SJSA1 (cell line): ENCODE results near the gene CHDH. TPM values are rescaled to one million over a fixed set of nuclear protein-coding genes. Genes with fewer than 3 reads are reported as not detected.

Experiments used
- DNase-seq, 2 experiments: peaks; one replicate each; pipeline ENCODE4 v3.0.0-alpha.2; 2015 to 2020; ENCODE audit warnings: low spot score in 2 of 2, low read depth in 1 of 2
- H3K27ac ChIP-seq: fragments of 250-450 bp; sonication (Bioruptor Pico); 2 replicates; pipeline ENCODE4 v1.5.1; 2020; ENCODE audit warnings: mild to moderate bottlenecking, moderate library complexity
- H3K27me3 ChIP-seq: fragments of 250-450 bp; sonication (Bioruptor Pico); replicated peaks from 2 replicates; pipeline ENCODE4 v1.5.1; 2020; ENCODE audit warnings: mild to moderate bottlenecking, moderate library complexity
- H3K36me3 ChIP-seq: fragments of 250-450 bp; sonication (Bioruptor Pico); 2 replicates; pipeline ENCODE4 v1.5.1; 2020; ENCODE audit warnings: mild to moderate bottlenecking
- H3K4me1 ChIP-seq: fragments of 250-450 bp; sonication (Bioruptor Pico); replicated peaks from 2 replicates; pipeline ENCODE4 v1.6.1; 2021; ENCODE audit warnings: mild to moderate bottlenecking
- H3K4me3 ChIP-seq: fragments of 250-450 bp; sonication (Bioruptor Pico); 2 replicates; pipeline ENCODE4 v1.5.1; 2020; ENCODE audit warnings: mild to moderate bottlenecking
- H3K9me3 ChIP-seq: fragments of 250-450 bp; sonication (Bioruptor Pico); replicated peaks from 2 replicates; pipeline ENCODE4 v1.5.1; 2020; ENCODE audit warnings: mild to moderate bottlenecking
- total RNA-seq: library from RNA; depleted of rRNA; stranded (reverse); fragments of >200 nt; shearing (Covaris generic); gene quantifications from 2 replicates; pipeline ENCODE4 v1.2.3, GENCODE V29; 2014; rRNA removed

Gene CHDH
- total RNA-seq, 1 experiment from 2014 or later: not detected

DNA sequence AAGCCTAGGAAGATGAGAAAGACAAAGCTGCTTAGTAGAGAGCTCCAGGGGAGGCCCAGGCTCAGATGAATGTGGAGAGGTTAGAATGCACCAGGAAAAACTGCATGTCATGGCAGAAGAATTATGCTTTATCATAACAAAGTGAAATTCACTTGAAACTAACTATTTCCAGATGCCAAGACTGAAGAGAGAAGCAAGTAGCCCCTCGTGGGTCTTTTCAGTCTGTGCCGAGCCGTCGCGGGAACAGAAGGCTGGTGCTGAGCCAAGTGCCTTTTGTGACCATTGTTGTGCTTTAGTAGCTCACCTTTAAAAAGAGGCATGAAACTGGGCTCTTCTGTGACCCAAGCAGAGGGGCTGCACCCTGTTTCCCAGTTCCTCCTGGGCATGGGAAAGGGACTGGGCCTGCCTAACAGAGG lies 73.2 kb downstream of the CHDH start:
- DNase-seq: no peak
- H3K9me3 ChIP-seq: no peaks in the 10 kb centered on the region
- H3K4me3 ChIP-seq: no peak overlapping the region
- H3K27ac ChIP-seq: no peak overlapping the region
- H3K4me1 ChIP-seq: no peaks in the 10 kb centered on the region
- H3K36me3 ChIP-seq: no peaks in the 10 kb centered on the region
- no peaks in the 10 kb centered on the region; the same call in none of the 2 replicates for H3K27me3 ChIP-seq

DNA sequence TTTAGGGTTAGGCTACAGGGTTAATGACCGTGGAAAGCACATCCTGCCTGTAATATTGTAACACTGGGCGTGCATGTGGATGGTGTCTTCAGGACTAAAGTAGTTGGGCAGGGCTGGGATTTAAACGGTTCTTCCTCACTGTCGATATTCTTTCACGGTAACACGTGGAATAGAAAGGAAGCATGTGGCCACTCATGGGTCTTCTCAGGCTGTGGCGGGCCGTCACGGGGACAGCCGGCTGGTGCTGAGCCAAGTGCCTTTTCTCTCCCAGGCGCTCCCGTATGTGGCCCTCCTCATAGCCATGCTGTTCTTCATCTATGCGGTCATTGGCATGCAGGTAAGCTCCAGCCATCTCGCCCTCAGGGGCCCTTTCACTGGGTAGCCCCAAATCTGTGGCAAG lies 73.7 kb downstream of the CHDH start:
- Histone ChIP-seq H3K27ac (no peak overlapping the region), H3K27me3 (no peaks in the 10 kb centered on the region; the same call in none of the 2 replicates), H3K4me1 (no peaks in the 10 kb centered on the region), H3K9me3 (no peaks in the 10 kb centered on the region), H3K4me3 (no peak overlapping the region), H3K36me3 (no peaks in the 10 kb centered on the region)
- no peak for DNase-seq

DNA sequence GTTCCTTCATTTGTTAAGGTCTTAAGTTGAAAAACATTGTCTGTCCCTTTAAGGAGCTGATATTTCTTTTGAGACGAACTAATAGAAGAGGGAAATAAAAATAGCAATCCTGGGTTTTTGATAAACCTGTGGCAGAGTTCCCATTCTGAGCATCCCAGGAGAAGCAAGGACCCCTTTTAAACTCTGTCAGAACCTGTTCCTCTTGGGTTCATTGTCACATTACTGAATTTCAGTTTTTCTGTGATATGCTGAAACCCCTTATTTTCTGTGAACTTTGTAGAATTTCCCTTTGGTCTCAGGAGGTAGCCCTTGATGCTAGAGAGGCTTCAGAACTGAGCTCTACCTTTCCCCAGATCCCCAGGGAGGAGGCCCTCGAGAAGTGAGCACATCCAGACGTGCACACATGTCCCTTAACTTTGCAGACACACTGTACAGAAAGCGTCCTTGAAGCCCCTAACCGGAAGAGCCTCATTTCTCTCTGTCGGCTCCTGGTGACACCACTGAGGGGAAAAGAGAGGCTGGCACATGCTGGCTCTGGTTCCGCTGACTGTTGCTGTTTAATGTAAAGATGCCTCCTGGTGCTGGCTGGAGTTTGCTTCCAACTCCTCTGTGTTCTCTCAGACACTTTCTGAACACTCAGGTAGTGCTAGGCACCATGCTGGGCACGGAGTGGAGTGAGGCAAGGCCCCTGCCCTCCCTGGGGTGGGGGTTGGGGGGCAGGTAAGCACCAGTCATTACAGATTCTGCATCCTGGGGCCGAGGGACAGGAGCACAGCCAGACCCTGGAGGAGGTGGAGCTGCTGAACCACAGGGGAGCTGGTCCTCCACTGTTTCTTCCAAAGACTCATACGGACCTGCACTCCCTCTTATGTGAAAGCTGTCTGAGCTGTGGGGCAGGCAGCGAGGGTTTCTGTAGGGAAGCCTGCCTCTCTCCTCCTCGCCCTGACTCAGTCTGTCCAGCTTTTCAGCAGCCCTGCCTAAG lies 77.5 kb downstream of the CHDH start:
- no peaks in the 10 kb centered on the region for H3K9me3 ChIP-seq
- H3K36me3 ChIP-seq: no peaks in the 10 kb centered on the region
- H3K4me1 ChIP-seq: no peaks in the 10 kb centered on the region
- no peak for DNase-seq
- H3K27ac ChIP-seq: no peak overlapping the region
- H3K27me3 ChIP-seq: no peaks in the 10 kb centered on the region; the same call in none of the 2 replicates
- H3K4me3 ChIP-seq: no peak overlapping the region

DNA sequence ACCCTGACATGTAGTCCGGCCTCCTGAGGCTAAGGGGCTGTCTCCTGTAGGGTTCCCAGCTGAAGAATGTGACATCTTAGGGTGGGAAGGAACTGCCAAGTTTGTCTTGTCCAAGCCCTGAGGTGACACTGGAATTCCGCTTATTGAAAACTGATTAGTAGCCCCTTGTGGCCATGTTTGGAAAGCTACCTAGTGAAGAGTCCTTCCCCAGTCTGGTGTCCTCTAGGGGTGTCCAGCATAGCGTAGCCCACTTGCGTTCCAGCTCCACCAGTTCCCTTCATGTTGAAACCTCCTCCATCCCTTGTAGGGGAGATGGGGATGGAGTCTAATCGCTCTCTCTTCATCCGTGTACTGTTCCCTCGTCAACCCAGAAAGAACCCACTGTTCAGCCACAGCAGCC lies 79.5 kb downstream of the CHDH start:
- no peaks in the 10 kb centered on the region; the same call in 1 of the 2 replicates for H3K27me3 ChIP-seq
- H3K27ac ChIP-seq: no peak overlapping the region

DNA sequence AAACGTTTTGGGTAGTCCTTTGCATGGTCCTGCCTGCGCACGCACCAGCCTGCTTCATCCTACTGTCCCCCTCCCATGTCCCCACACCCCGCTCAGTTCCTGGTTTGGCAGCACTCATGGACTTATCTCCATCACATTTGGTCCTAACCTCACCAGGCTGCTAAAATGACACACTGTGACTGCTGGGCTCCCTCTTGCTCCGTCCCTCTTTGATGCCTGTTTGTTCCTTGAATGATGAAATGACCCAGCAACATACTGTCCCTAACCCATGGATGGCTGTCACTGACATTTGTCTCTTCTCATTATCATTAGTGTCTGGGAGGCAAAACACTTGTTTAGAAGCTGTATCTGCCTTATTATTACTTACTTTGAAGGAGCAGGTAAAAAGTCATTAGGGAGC lies 80.5 kb downstream of the CHDH start:
- Histone ChIP-seq H3K4me3 (no peak overlapping the region), H3K36me3 (no peaks in the 10 kb centered on the region), H3K4me1 (no peaks in the 10 kb centered on the region), H3K9me3 (no peaks in the 10 kb centered on the region), H3K27ac (no peak overlapping the region), H3K27me3 (no peaks in the 10 kb centered on the region; the same call in 1 of the 2 replicates)
- no peak for DNase-seq

More for the DNA sequence above, 79.5 kb downstream of the CHDH start:
- DNase-seq: no peak
- H3K9me3 ChIP-seq: no peaks in the 10 kb centered on the region
- H3K36me3 ChIP-seq: no peaks in the 10 kb centered on the region
- H3K4me1 ChIP-seq: no peaks in the 10 kb centered on the region
- H3K4me3 ChIP-seq: no peak overlapping the region

DNA sequence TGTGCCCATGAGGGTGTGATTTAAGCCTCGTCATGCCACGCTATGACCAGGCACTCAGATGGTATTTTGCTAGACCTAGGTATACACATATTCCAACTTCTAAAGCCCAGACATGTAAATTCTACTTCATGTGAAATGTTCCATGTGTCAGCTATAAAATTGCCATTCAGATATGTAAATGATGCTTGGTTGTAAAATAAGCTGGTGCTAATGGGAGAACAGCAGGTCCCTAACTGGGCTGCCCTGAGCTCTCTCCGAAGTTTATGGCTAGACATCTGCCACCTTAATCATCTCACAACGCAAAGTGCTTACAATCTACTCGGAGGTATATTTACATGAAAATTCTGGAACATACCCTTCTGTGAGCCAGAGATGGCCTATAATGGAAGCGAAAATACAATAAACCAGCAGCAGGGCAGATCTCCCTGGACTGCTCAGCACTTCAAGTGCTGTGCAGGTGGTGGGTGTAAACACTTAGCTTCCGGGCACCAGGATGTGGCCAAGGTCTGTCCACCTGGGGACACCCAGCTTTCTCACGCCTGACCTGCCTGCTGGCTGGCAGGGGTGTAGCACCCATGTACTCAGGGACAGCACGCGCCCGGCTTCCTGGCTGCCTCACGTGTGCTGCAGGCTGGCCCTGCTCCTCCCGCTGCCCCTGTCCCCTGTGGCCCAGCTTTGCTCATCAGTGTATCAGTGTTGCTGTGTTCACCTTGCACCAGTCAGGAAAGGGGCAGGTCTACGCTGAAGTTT lies 82.0 kb downstream of the CHDH start:
- no peaks in the 10 kb centered on the region for H3K36me3 ChIP-seq
- H3K9me3 ChIP-seq: no peaks in the 10 kb centered on the region
- no peak overlapping the region for H3K4me3 ChIP-seq
- H3K27ac ChIP-seq: no peak overlapping the region
- H3K27me3 ChIP-seq: no peaks in the 10 kb centered on the region
- no peak for DNase-seq
- H3K4me1 ChIP-seq: no peaks in the 10 kb centered on the region

DNA sequence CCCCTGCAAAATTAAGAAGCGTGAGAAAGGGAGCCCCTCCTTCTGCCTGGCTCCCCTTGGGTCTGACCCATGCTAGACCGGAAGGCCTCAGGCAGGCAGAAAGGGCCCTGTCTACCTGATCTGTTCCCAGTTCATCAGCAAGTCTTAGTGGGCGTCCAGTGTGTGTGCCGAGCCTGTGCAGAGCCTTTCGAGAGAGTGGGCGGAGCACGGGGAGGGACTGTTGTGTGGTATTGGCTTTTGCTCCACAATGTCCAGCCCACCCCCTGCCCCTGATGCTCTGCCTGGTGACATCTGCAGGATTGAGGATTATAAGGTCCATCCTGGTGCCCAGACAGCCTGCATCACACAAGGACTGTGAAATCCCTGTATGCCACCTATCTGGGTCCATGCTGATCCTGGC lies 82.9 kb downstream of the CHDH start:
- H3K27me3 ChIP-seq: no peaks in the 10 kb centered on the region
- H3K4me3 ChIP-seq: no peak overlapping the region
- H3K27ac ChIP-seq: no peak overlapping the region
- no peak for DNase-seq
- H3K4me1 ChIP-seq: no peaks in the 10 kb centered on the region
- no peaks in the 10 kb centered on the region for H3K9me3 ChIP-seq
- no peaks in the 10 kb centered on the region for H3K36me3 ChIP-seq

Other genes with a start within 250 kb of the CHDH start
- gene IL17RB, start 149 bp upstream of the CHDH start, total RNA-seq: not detected in 2 replicates
- 11.7 and 21.4 TPM in 2 replicates for gene ACTR8, start 35.7 kb upstream of the CHDH start, total RNA-seq
- 51.1 and 64.8 TPM in 2 replicates for gene SELENOK, start 45.4 kb upstream of the CHDH start, total RNA-seq